GM19463 (cell line): ENCODE data around the gene KCNMB3.
"Not testable (repeated sequence)": the region's sequence is repeated elsewhere in the genome, so short reads cannot be mapped to it uniquely, and the experiment has no call there.

Experiments
- ATAC-seq: cut with Tn5 transposase; IDR thresholded peaks from one replicate; pipeline ENCODE4 v1.9.1; 2021; ENCODE audit warnings: mild to moderate bottlenecking, moderate library complexity; ENCODE audit not compliant: unreplicated experiment

The KCNMB3 gene

GRCh38 chr3:179265092-179265491 lies 14.2 kb upstream of the KCNMB3 start:
- no peak for ATAC-seq

- no peak for ATAC-seq
Observed at GRCh38 chr3:179264449-179264848, 13.5 kb upstream of the KCNMB3 start.

GRCh38 chr3:179263134-179263533 lies 12.2 kb upstream of the KCNMB3 start:
- no peak for ATAC-seq

GRCh38 chr3:179260949-179261765 lies 10.2 kb upstream of the KCNMB3 start:
- ATAC-seq, result peak; percentile 91

GRCh38 chr3:179259959-179260756 lies 9.2 kb upstream of the KCNMB3 start:
- ATAC-seq, result not testable (repeated sequence)

GRCh38 chr3:179258820-179259219 lies 7.9 kb upstream of the KCNMB3 start:
- no peak for ATAC-seq

GRCh38 chr3:179257742-179258141 lies 6.8 kb upstream of the KCNMB3 start:
- not testable (repeated sequence) for ATAC-seq

- ATAC-seq, result no peak
Observed at GRCh38 chr3:179256813-179257212, 5.9 kb upstream of the KCNMB3 start.

- ATAC-seq, result no peak
Observed at GRCh38 chr3:179247289-179248015, 3.5 kb downstream of the KCNMB3 start.

- ATAC-seq, result no peak
Observed at GRCh38 chr3:179244878-179245277, 6.0 kb downstream of the KCNMB3 start.

GRCh38 chr3:179242859-179243258 lies 8.1 kb downstream of the KCNMB3 start:
- not testable (repeated sequence) for ATAC-seq

- not testable (repeated sequence) for ATAC-seq
Observed at GRCh38 chr3:179240299-179240698, 10.6 kb downstream of the KCNMB3 start.

- peak; percentile 78 for ATAC-seq
Observed at GRCh38 chr3:179236669-179237301, 14.1 kb downstream of the KCNMB3 start.

- ATAC-seq, result no peak
Observed at GRCh38 chr3:179234199-179234598, 16.7 kb downstream of the KCNMB3 start.

- no peak for ATAC-seq
Observed at GRCh38 chr3:179233043-179233442, 17.9 kb downstream of the KCNMB3 start.

GRCh38 chr3:179229177-179229576 lies 21.7 kb downstream of the KCNMB3 start:
- ATAC-seq, result no peak

- ATAC-seq, result no peak
Observed at GRCh38 chr3:179227349-179227748, 23.6 kb downstream of the KCNMB3 start.

- ATAC-seq, result no peak
Observed at GRCh38 chr3:179224584-179224983, 26.3 kb downstream of the KCNMB3 start.

- no peak for ATAC-seq
Observed at GRCh38 chr3:179223548-179223947, 27.4 kb downstream of the KCNMB3 start.

- not testable (repeated sequence) for ATAC-seq
Observed at GRCh38 chr3:179218213-179218612, 32.7 kb downstream of the KCNMB3 start.

- ATAC-seq, result not testable (repeated sequence)
Observed at GRCh38 chr3:179215550-179215949, 35.4 kb downstream of the KCNMB3 start.
